GM19452 (cell line): ENCODE results near the gene DYSF.
"Not testable (repeated sequence)": the region's sequence is repeated elsewhere in the genome, so short reads cannot be mapped to it uniquely, and the experiment has no call there.

ENCODE experiments used
- ATAC-seq: cut with Tn5 transposase; IDR thresholded peaks from one replicate; pipeline ENCODE4 v1.9.1; 2021; ENCODE audit not compliant: unreplicated experiment

DYSF gene

GRCh38 chr2:71631411-71631931, 178.1 kb downstream of the DYSF start:
- ATAC-seq: no peak

- no peak for ATAC-seq
These were observed 179.7 kb downstream of the DYSF start for GRCh38 chr2:71633086-71633485.

- ATAC-seq: no peak
These were observed 181.2 kb downstream of the DYSF start for GRCh38 chr2:71634567-71634966.

- no peak for ATAC-seq
These were observed 182.4 kb downstream of the DYSF start for GRCh38 chr2:71635798-71636197.

- no peak for ATAC-seq
These were observed 183.8 kb downstream of the DYSF start for GRCh38 chr2:71637168-71637567.

GRCh38 chr2:71637736-71638135, 184.4 kb downstream of the DYSF start:
- no peak for ATAC-seq

GRCh38 chr2:71639735-71640134, 186.4 kb downstream of the DYSF start:
- no peak for ATAC-seq

GRCh38 chr2:71640489-71640888, 187.1 kb downstream of the DYSF start:
- no peak for ATAC-seq

GRCh38 chr2:71643674-71644357, 190.5 kb downstream of the DYSF start:
- ATAC-seq: no peak

- no peak for ATAC-seq
These were observed 192.7 kb downstream of the DYSF start for GRCh38 chr2:71646028-71646427.

GRCh38 chr2:71647356-71647755, 194.0 kb downstream of the DYSF start:
- no peak for ATAC-seq

- ATAC-seq: no peak
These were observed 202.1 kb downstream of the DYSF start for GRCh38 chr2:71655498-71655897.

- ATAC-seq: not testable (repeated sequence)
These were observed 204.9 kb downstream of the DYSF start for GRCh38 chr2:71658256-71658655.

- no peak for ATAC-seq
These were observed 205.4 kb downstream of the DYSF start for GRCh38 chr2:71658771-71659170.

GRCh38 chr2:71659868-71660518, 206.6 kb downstream of the DYSF start:
- no peak for ATAC-seq

- no peak for ATAC-seq
These were observed 208.4 kb downstream of the DYSF start for GRCh38 chr2:71661782-71662181.

GRCh38 chr2:71662665-71663394, 209.5 kb downstream of the DYSF start:
- ATAC-seq: no peak

GRCh38 chr2:71664161-71664560, 210.8 kb downstream of the DYSF start:
- no peak for ATAC-seq

- no peak for ATAC-seq
These were observed 212.1 kb downstream of the DYSF start for GRCh38 chr2:71665168-71666093.

- ATAC-seq: no peak
These were observed 212.7 kb downstream of the DYSF start for GRCh38 chr2:71666094-71666474.
